ENCODE data around the gene KIF3A. TPM values are rescaled to one million over a fixed set of nuclear protein-coding genes. Genes with fewer than 3 reads are reported as not detected.

KIF3A gene
- total and polyA plus RNA-seq, 2 experiments from 2014 or later = 5.4 to 10.5 TPM

DNA sequence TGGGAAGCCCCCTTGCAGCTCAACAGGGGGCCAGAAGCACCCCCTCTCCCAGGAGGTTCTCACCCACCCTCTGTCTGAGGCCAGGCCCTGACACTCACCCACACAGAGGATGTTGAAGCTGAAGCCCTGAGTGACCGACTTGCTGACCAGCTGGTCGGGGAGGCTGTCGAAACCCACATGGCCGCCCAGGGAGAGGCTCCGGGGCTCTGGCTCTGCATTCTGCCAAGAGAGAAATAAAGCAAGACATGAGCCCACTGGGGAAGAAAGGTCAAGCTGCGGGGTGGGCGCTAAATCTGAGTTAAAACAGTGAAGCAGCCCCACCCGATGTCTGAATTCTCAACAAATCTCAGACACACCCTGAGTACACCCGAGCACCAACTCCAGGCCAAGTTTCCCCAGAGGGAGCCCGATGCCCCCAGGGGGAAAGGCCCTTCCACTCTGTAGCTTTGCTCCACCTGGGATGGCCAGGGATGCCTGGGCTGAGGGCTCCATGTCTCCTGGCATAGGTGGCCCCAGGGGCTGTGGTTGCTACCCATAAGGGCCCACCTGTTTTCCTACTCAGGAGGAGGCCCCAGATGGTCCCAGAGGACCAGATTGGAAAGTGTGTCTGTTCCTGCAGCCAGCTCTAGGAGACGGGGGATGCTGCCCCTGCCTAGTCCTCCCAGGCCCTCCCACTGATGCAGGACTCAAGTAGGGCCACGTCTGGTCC, 28.1 kb upstream of the KIF3A start:
- TF ChIP-seq, protein P1, sequence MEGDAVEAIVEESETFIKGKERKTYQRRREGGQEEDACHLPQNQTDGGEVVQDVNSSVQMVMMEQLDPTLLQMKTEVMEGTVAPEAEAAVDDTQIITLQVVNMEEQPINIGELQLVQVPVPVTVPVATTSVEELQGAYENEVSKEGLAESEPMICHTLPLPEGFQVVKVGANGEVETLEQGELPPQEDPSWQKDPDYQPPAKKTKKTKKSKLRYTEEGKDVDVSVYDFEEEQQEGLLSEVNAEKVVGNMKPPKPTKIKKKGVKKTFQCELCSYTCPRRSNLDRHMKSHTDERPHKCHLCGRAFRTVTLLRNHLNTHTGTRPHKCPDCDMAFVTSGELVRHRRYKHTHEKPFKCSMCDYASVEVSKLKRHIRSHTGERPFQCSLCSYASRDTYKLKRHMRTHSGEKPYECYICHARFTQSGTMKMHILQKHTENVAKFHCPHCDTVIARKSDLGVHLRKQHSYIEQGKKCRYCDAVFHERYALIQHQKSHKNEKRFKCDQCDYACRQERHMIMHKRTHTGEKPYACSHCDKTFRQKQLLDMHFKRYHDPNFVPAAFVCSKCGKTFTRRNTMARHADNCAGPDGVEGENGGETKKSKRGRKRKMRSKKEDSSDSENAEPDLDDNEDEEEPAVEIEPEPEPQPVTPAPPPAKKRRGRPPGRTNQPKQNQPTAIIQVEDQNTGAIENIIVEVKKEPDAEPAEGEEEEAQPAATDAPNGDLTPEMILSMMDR (IDR thresholded peaks at IDR 0.05; ENCODE audit: low read depth, low read length) = no peak
- no peaks in the 10 kb centered on the region for H3K4me1 ChIP-seq (ENCODE audit: low read depth)
- no peak for DNase-seq (ENCODE audit: low read depth in 1 of 2, low spot score in 1 of 2)
- no peak overlapping the region for H3K27ac ChIP-seq
- no peaks in the 10 kb centered on the region for H3K9me3 ChIP-seq (ENCODE audit: low read depth)
- H3K4me3 ChIP-seq = no peak overlapping the region
- H3K36me3 ChIP-seq = peaks cover 11% of the 10 kb centered on the region
- H3K27me3 ChIP-seq = no peaks in the 10 kb centered on the region

DNA sequence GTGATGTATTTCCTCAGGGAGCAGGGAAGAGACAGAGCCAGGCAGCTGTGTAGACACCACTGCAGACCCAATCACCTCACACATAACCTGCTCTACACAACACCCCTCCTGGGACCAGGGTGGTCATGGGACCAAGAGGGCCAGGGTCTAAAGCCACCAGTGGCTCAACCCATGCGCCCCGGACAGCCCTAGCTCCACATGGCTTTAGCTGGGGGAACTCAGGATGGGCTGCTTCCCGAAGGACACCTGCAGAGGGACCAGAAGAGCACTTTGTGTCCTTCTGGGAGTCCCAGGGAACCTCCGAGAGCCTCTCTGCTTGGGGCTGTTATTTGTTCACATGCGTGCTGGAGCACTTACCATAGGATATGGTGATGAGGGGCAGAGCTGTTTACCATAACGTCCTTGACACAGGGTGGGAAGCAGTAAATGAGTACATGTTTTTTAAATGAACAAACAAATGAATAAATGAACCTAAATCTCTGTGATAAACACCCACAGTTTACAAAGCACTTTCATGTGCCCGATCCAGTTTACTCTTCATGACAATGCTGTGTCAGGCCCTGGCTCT, 27.4 kb upstream of the KIF3A start:
- Histone ChIP-seq H3K36me3 (peaks cover 11% of the 10 kb centered on the region), H3K27ac (no peak overlapping the region), H3K27me3 (no peaks in the 10 kb centered on the region), H3K4me1 (ENCODE audit: low read depth) (no peaks in the 10 kb centered on the region), H3K9me3 (ENCODE audit: low read depth) (no peaks in the 10 kb centered on the region), H3K4me3 (no peak overlapping the region)
- TF ChIP-seq, protein P1 (IDR thresholded peaks at IDR 0.05; ENCODE audit: low read depth, low read length) = no peak
- DNase-seq (ENCODE audit: low read depth in 1 of 2, low spot score in 1 of 2) = no peak

DNA sequence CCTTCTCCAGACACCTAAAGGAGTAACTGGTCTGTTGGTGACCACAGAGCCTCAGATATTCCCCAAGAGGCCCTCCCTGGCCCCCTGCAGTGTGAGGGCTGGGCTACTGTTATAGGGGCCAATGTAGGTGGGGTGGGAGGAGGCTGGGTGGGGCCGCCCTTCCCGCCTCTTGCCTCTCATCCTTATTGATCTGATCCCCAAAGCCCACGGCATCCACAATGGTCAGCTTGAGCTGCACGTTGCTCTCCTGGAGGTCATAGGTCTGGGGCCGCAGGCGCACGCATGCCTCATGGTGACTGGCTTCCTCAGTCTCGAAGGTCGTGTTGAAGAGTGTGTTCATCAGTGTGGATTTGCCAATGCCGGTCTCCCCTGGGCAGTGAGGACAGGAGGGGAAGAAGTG, 26.7 kb upstream of the KIF3A start:
- Histone ChIP-seq H3K36me3 (peaks cover 11% of the 10 kb centered on the region), H3K4me3 (no peak overlapping the region), H3K4me1 (ENCODE audit: low read depth) (no peaks in the 10 kb centered on the region), H3K27me3 (no peaks in the 10 kb centered on the region), H3K9me3 (ENCODE audit: low read depth) (no peaks in the 10 kb centered on the region), H3K27ac (no peak overlapping the region)
- TF ChIP-seq, protein P1 (IDR thresholded peaks at IDR 0.05; ENCODE audit: low read depth, low read length) = no peak
- DNase-seq (ENCODE audit: low read depth in 1 of 2, low spot score in 1 of 2) = no peak

DNA sequence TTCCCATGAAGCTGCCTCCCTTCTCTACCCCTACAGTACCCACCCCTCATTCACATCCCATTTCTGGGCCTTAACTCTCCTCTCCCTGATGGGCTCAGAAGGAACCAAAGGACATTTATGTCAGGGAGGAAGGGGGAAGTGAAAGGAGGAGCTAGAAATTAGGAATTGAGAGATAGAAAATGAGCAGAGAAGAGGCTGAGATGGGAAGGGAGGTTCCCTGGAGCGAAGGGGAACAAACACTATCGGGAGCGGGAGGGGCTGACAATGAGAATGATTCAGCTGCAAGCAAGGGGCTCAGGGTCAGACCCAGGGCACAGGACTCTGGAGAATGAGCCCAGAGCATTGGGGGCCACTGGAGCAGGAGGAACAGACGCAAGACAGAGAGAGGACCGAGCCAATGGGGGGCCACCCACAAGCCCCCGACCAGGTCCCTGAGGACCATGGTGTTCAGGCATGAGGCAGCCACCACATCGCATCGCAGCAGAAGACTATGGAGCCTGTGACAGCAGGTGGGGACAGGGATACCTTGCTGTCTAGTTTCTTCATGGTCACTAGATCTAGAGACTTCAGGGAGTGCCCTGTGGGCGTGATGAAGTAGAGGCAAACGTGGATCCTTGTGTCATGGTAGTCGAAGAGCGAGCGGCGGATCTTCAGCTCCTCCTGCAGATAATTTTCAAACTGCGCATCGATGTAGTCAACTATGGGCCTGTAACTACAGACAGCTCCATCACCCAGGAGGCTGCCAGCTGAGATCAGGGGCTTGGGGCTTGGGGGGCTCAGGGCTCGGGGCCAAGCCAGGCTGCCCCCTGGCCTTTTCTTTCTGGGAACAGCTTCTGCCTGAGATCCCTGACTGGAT, 26.1 kb upstream of the KIF3A start:
- no peak for DNase-seq (ENCODE audit: low read depth in 1 of 2, low spot score in 1 of 2)
- Histone ChIP-seq H3K36me3 (peaks cover 11% of the 10 kb centered on the region), H3K4me1 (ENCODE audit: low read depth) (no peaks in the 10 kb centered on the region)

More for the DNA sequence above, 26.1 kb upstream of the KIF3A start:
- Histone ChIP-seq H3K27ac (no peak overlapping the region), H3K9me3 (ENCODE audit: low read depth) (no peaks in the 10 kb centered on the region), H3K27me3 (no peaks in the 10 kb centered on the region), H3K4me3 (no peak overlapping the region)
- TF ChIP-seq, protein P1 (IDR thresholded peaks at IDR 0.05; ENCODE audit: low read depth, low read length) = no peak
